Limb (tissue), 2 donors: Measurements from ENCODE around the gene BTNL2.

Experiments used
- DNase-seq, 2 donors: peaks; one replicate each; pipeline ENCODE4 v3.0.0-alpha.2; 2016; ENCODE audit errors: extremely low spot score in 2 of 2

BTNL2 gene

GRCh38 chr6:32415521-32416019 is 8.6 kb upstream of the BTNL2 start:
- peak; percentile 83 to 86 for DNase-seq

- peak; percentile 73 to 88 for DNase-seq
These were observed 6.6 kb upstream of the BTNL2 start for GRCh38 chr6:32413427-32414047.

- no peak for DNase-seq
These were observed 4.8 kb upstream of the BTNL2 start for GRCh38 chr6:32411566-32412327.

- DNase-seq, result no peak
These were observed 3.9 kb upstream of the BTNL2 start for GRCh38 chr6:32410906-32411305.

- no peak for DNase-seq
These were observed 784 bp downstream of the BTNL2 start for GRCh38 chr6:32406197-32406596.

GRCh38 chr6:32405656-32406055 is 1.3 kb downstream of the BTNL2 start:
- no peak for DNase-seq

- no peak for DNase-seq
These were observed 4.2 kb downstream of the BTNL2 start for GRCh38 chr6:32402812-32403211.

- no peak for DNase-seq
These were observed 5.6 kb downstream of the BTNL2 start for GRCh38 chr6:32401284-32401963.

GRCh38 chr6:32397252-32397920 is 9.6 kb downstream of the BTNL2 start:
- no peak for DNase-seq

GRCh38 chr6:32396028-32396427 is 11.0 kb downstream of the BTNL2 start:
- DNase-seq, result no peak

GRCh38 chr6:32393665-32394420 is 13.1 kb downstream of the BTNL2 start:
- DNase-seq, result peak in 1 of 2 donors; percentile 53

- DNase-seq, result no peak
These were observed 15.5 kb downstream of the BTNL2 start for GRCh38 chr6:32391505-32391904.

GRCh38 chr6:32387589-32388340 is 19.2 kb downstream of the BTNL2 start:
- DNase-seq, result no peak

- DNase-seq, result no peak
These were observed 20.9 kb downstream of the BTNL2 start for GRCh38 chr6:32386040-32386439.

GRCh38 chr6:32382757-32383420 is 24.1 kb downstream of the BTNL2 start:
- no peak for DNase-seq

GRCh38 chr6:32379545-32379944 is 27.4 kb downstream of the BTNL2 start:
- no peak for DNase-seq

GRCh38 chr6:32375739-32376529 is 31.0 kb downstream of the BTNL2 start:
- no peak for DNase-seq

GRCh38 chr6:32371803-32372202 is 35.2 kb downstream of the BTNL2 start, which contains the start of gene TSBP1:
TSBP1 (minus strand) TSS chr6:32371903; CDS start chr6:32371706, 197 bp downstream.
- DNase-seq, result no peak

GRCh38 chr6:32371229-32371628 is 35.8 kb downstream of the BTNL2 start:
- DNase-seq, result no peak
